LNCaP clone FGC (cell line): ENCODE results near the gene SSBP2.
"Not testable (repeated sequence)": the region's sequence is repeated elsewhere in the genome, so short reads cannot be mapped to it uniquely, and the experiment has no call there.

ENCODE experiments used
- DNase-seq: peaks from one replicate; pipeline ENCODE4 v3.0.0-alpha.2; 2011; ENCODE audit warnings: low read depth
- H3K4me3 ChIP-seq: 2 replicates; pipeline ENCODE4 v1.5.1; 2011; ENCODE audit warnings: mild to moderate bottlenecking, low read depth, low read length, control low read depth
- TF ChIP-seq, protein P1 (sequence below): IDR thresholded peaks from 2 replicates; pipeline ENCODE4 v1.5.1; 2012; ENCODE audit warnings: mild to moderate bottlenecking; ENCODE audit not compliant: control insufficient read depth, insufficient read depth; ENCODE audit errors: extremely low read depth

Gene SSBP2

DNA sequence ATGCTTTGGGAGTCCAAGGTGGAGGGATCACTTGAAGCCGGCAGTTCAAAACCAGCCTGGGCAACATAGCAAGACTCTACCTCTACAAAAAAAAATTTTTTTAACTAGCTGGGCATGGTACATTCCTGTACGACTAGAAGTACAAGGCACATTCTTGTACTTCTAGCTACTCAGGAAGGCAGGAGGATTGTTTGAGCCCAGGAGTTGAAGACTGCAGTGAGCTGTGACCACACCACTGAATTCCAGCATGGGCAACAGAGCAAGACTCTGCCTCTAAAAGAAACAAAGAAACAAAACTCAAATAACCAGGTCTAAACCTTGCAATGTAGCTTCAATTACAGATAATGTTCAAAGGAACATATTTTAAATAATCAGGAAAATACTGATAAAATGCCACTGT, 56.2 kb downstream of the SSBP2 start:
- TF ChIP-seq, protein P1, sequence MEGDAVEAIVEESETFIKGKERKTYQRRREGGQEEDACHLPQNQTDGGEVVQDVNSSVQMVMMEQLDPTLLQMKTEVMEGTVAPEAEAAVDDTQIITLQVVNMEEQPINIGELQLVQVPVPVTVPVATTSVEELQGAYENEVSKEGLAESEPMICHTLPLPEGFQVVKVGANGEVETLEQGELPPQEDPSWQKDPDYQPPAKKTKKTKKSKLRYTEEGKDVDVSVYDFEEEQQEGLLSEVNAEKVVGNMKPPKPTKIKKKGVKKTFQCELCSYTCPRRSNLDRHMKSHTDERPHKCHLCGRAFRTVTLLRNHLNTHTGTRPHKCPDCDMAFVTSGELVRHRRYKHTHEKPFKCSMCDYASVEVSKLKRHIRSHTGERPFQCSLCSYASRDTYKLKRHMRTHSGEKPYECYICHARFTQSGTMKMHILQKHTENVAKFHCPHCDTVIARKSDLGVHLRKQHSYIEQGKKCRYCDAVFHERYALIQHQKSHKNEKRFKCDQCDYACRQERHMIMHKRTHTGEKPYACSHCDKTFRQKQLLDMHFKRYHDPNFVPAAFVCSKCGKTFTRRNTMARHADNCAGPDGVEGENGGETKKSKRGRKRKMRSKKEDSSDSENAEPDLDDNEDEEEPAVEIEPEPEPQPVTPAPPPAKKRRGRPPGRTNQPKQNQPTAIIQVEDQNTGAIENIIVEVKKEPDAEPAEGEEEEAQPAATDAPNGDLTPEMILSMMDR, result no peak
- no peak for DNase-seq

DNA sequence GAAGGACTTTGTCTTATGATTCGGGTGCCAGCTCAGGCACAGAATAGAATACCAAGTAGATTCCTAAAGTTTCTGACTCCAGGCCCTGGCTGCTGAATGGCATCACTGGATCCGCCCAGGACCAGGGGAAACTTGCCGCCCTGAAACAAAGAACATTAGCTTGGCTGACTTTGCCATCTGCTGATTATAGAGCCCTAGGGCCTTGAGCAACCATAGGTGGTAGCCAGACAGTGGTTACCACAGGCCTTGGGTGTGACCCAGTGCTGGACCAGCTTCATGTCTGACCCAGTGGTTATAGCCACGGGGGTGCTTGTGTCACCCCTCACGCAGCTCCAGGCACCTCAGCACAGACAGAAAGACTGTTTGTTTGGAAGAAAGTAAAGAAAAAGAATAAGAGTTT, 62.7 kb downstream of the SSBP2 start:
- no peak overlapping the region for H3K4me3 ChIP-seq
- TF ChIP-seq, protein P1, result no peak
- no peak for DNase-seq

More for the DNA sequence above, 56.2 kb downstream of the SSBP2 start:
- no peak overlapping the region for H3K4me3 ChIP-seq

DNA sequence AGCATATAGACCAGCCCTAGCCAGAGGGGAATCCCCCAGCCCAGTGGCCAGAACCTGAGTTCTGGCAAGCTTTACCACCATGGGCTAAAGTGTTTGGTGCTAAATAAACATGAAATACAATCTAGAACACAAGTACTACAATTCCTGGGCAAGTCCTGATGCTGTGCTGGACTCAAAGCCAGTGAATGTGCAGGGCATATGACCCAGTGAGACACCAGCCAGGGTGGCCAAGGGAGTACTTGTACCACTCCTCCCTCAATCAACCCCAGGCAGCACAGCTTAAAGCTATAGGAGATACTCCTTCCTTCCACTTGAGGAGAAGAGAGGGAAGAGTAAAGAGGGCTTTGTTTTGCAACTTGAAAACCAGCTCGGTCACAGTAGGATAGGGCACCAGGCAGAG, 63.6 kb downstream of the SSBP2 start:
- no peak overlapping the region for H3K4me3 ChIP-seq
- TF ChIP-seq, protein P1, result no peak
- no peak for DNase-seq

DNA sequence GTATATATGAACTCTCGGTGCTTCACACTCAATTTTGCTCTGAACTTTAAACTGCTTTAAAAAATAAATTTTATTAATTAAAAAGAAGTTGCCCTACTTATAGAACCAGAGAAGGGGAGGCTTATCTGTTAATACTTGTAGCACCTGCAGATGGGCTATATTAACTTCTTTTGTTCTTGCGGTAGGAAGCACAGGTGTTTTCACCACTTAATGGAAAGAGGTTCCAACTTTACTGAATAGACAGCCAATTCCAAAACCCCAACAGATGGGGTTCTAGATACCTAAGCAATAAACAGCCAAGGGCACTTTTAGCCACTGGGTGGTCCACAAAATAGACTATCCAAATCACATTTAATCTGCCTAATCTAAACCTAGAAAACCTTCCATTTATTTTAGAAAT, 65.4 kb downstream of the SSBP2 start:
- TF ChIP-seq, protein P1, result no peak
- no peak for DNase-seq
- no peak overlapping the region for H3K4me3 ChIP-seq

DNA sequence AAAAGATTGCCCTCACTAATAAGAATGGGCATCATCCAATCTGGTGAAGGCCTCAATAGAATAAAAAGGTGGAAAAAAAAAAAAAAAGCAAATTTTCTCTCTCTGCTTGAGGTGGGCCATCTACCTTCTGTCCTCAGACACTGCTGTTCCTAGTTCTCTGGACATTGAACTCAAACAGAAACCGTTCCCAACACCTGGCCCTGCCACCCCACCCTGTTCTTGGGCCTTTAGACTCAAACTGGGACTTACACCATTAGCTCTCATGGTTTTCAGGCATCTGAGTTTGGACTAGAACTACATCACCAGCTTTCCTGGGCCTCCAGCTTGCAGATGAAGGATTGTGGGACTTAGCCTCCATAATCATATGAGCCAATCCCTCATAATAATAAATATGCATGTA, 71.0 kb downstream of the SSBP2 start:
- no peak overlapping the region for H3K4me3 ChIP-seq
- TF ChIP-seq, protein P1, result no peak
- no peak for DNase-seq

DNA sequence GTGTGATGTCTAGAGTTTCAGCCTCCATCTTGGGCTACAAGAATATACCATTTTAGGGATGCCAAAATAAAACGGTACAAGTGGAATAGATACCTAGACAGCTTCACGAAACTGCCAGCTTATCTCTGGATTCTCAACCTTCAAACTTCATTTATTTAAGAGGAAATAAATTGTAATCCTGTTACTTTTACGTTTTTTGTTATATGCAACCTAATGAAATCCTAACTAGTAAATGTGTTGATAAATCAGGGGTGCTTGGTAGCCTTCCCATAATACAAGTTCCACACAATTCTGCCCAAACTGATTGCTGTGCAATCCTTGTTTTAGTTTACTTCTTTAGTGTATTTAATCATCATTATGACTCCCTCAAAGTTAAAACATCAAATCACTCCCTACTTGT, 75.5 kb downstream of the SSBP2 start:
- no peak overlapping the region for H3K4me3 ChIP-seq
- no peak for DNase-seq
- TF ChIP-seq, protein P1, result no peak

DNA sequence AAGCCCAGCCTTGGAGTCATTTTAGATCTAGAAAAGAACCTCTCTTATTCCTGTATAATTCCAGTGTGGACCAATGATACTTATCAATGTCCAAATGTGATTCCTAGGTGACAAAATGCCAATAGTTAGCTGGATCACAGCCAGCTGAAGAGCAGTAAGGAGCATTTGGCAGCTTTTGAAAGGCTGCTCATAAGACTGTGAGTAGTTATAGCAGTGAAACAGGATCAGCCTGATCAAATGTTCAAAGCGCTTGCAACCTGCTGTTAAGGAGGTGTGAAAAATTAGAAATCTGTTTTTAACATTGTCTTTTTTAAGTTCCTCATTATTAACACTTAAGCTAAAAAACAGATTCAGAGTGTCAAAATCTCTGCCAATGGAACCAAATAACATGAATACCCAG, 85.1 kb downstream of the SSBP2 start:
- no peak for DNase-seq
- no peak overlapping the region for H3K4me3 ChIP-seq
- TF ChIP-seq, protein P1, result no peak

DNA sequence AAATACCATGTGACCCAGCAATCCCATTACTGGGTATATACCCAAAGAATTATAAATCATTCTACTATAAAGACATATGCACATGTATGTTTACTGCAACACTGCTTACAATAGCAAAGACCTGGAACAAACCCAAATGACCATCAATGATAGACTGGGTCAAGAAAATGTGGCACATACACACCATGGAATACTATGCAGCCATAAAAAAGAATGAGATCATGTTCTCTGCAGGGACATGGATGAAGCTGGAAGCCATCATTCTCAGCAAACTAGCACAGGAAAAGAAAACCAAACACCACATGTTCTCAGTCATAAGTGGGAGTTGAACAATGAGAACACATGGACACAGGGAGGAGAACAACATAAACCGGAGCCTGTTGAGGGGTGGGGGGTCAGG, 90.3 kb downstream of the SSBP2 start:
- H3K4me3 ChIP-seq, DNase-seq: not testable (repeated sequence)
